Choroid plexus epithelial cell (primary cell): ENCODE results near the gene PITPNB.

Experiments used
- DNase-seq: peaks from one replicate; pipeline ENCODE4 v3.0.0-alpha.2; 2010; ENCODE audit warnings: low read depth
- H3K4me3 ChIP-seq: 2 replicates; pipeline ENCODE4 v1.5.1; 2011; ENCODE audit warnings: low read depth, mild to moderate bottlenecking, control low read depth, low read length, moderate library complexity
- TF ChIP-seq, protein P1 (sequence below): conservative IDR thresholded peaks from 2 replicates; pipeline ENCODE4 v1.5.1; 2011; ENCODE audit warnings: low read depth, mild to moderate bottlenecking, control low read depth, inconsistent platforms, low read length, moderate library complexity

PITPNB gene

DNA sequence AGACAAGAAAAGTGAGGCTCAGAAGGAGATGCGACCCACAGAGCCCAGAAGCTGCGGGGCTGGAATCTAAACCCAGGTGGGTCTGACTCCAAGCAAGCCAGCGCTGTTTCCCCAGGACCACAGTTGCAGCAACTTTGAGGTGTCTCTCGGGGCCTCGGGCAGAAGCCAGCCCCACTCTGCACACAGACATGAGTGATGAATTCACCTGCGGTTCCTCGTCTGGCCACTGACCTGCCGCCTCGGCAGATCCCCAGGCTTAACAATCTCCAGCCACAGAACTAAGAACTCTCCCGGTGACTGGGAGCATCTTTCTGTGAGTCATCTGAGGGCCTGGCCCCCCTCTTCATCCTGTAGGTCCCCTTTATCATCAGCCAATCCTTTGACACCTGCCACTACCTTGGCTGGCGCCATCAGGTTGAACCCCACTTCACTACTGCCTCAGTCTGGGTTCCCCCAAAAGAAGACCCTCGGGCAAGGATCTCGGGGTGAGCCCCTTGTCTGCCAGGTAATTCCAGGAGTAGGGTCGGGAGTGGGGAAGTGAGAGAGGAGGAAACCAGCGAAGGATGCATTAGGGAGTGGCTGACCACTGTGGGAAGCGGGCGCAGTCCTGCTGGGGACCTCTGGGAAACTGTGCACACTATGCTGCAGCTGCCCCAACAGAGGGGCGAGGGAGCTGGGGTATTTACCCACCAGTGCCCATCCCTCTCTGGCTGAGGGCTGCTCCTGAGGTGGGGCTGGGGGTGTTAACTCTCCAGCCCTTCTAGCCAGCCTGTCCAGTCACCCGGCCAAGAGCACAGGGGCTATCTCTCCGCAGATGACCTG, 84.5 kb downstream of the PITPNB start:
- TF ChIP-seq, protein P1, sequence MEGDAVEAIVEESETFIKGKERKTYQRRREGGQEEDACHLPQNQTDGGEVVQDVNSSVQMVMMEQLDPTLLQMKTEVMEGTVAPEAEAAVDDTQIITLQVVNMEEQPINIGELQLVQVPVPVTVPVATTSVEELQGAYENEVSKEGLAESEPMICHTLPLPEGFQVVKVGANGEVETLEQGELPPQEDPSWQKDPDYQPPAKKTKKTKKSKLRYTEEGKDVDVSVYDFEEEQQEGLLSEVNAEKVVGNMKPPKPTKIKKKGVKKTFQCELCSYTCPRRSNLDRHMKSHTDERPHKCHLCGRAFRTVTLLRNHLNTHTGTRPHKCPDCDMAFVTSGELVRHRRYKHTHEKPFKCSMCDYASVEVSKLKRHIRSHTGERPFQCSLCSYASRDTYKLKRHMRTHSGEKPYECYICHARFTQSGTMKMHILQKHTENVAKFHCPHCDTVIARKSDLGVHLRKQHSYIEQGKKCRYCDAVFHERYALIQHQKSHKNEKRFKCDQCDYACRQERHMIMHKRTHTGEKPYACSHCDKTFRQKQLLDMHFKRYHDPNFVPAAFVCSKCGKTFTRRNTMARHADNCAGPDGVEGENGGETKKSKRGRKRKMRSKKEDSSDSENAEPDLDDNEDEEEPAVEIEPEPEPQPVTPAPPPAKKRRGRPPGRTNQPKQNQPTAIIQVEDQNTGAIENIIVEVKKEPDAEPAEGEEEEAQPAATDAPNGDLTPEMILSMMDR, result no peak
- no peak overlapping the region for H3K4me3 ChIP-seq
- DNase-seq, result no peak

DNA sequence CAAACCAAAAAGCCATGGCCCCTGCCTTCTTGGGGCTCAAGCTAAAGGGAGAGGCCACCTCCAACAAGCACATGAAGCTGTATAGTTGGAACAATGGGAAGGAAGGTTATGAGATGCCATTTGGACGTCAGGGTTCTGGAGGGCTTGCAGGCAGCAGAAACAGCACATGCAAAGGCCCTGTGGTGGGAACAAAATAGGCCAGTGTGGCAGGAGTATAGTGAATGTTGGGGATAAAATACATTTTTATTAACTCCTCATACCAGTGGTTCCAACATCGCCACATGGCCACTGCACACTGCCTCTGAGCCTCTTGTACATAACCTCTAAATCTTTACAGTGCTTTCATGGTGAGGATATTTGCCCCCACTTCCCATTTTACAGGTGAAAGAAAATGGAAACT, 85.3 kb downstream of the PITPNB start:
- no peak for DNase-seq
- TF ChIP-seq, protein P1, result no peak
- no peak overlapping the region for H3K4me3 ChIP-seq

DNA sequence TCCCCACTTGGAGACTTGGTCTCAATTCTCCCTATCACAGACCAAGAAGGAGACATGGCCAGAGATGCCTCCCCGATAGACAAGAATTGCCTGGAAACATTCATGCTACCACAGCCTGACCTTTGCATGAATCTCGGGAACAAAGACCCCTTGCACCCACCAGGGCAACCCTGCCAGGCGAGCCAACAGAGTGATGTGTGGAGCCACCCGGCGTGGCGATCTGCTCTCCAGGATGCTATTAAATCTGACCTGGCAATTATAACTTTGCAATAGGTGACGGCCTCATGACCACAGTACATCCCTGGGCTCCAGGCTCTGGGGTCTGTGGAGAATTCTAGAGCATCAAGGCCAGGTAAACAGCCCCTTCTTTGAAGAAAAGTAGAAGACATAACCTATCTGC, 86.5 kb downstream of the PITPNB start:
- TF ChIP-seq, protein P1, result no peak
- no peak overlapping the region for H3K4me3 ChIP-seq
- DNase-seq, result no peak

DNA sequence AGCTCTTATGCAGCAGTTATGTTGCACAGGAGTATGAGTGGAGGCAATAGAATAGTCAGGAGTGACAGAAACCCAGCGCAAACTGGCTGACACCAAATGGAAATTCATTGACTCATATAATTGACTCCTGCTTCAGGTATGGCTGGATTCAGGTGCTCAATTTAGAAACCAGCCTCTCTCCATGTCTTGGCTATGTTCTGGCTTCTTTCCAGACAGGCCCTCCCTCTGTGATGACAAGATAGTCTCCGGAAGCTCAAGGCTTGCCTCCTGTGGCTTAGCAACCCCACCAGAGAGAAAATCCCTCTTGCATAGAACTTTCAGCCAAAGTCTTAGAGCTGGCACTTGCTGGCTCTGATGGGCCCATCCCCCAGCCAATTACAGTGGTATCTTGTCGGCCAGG, 89.4 kb downstream of the PITPNB start:
- DNase-seq, result peak; percentile 30
- TF ChIP-seq, protein P1, result no peak

DNA sequence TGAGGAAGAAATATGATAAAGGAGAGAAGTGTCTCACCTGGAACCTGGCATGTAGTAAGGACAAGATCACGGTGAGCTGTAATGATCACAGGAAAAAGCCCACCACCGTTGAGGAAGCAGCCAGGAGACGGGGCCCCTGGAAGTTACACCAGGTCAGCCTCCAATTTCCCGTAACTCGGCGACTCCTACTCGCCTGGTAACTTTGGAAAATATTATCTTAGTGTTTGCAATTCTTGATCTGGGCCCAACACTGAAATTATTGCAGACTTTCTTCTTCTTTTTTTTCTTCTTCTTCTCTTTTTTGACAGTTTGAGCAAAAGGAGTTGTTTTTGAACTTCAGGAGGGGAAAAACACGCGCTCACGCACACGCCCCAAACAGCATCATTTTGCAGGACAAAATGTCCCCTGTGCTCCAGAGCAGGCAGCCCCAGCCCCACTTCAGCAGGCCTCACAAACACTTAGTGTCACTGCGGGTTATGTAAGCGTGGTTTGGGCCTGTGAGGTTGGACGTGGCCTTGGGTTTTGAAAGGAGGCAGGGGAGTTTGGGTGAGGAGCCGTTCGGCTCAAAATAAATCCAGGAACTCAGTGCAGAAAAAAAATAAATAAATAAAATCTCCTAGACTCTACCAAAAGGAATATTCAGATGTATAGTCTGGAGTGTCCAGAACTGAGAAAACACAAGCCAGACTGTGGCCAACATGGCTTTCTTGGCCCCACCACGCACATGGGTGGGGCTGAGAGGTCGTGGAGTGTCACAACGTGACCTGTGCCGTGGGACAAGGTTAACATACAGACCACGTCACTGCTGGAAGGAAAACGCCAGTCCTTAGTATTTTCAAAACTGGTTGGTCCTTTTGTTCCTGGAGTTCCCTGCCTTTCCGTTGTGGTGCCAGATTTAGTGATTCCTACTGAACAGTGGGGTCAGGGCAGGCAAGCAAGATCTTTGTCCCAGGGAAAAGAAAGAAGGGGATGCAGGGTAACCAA, 91.2 kb downstream of the PITPNB start:
- TF ChIP-seq, protein P1, result no peak

More for the DNA sequence above, 89.4 kb downstream of the PITPNB start:
- H3K4me3 ChIP-seq, result no peak overlapping the region

DNA sequence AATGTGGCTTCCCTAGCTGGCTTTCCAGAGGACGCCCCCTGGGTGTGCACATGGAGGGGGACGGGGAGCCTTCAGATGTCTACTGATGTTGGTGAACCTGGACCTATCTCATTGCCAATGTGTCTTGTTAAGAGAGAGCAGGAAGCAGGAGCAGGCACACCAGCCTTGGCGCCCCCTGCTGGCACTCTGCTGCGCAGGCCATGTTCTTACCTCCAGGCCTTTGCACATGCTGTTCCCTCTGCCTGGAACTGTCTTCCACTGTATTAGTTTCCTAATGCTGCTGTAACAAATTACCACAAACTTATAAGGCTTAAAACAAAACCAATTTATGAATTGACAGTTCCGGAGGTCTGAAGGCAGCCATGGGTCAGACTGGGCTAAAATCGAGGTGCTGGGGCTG, 93.9 kb downstream of the PITPNB start:
- no peak for DNase-seq
- H3K4me3 ChIP-seq, result no peak overlapping the region
- TF ChIP-seq, protein P1, result peak; percentile 45

More for the DNA sequence above, 91.2 kb downstream of the PITPNB start:
- no peak overlapping the region for H3K4me3 ChIP-seq
- no peak for DNase-seq
